Middle frontal gyrus (tissue), 1 donor: Measurements from ENCODE around the gene TEDC1.

Source experiments
- DNase-seq: peaks from one replicate; pipeline ENCODE4 v3.0.0-alpha.2; 2015; ENCODE audit warnings: low spot score; ENCODE audit errors: extremely low spot score

TEDC1 gene

GRCh38 chr14:105525861-105526775 lies 35.1 kb downstream of the TEDC1 start, which contains the start of gene TMEM121:
Gene TMEM121 (plus strand): TSS chr14:105526583. CDS start chr14:105528835, 2,252 bp downstream.
- peak; percentile 5 for DNase-seq

- DNase-seq: no peak
Measured at GRCh38 chr14:105526776-105527380, 35.8 kb downstream of the TEDC1 start.

- no peak for DNase-seq
Measured at GRCh38 chr14:105527381-105527825, 36.4 kb downstream of the TEDC1 start.

- peak; percentile 64 for DNase-seq
Measured at GRCh38 chr14:105527826-105528585, 37.0 kb downstream of the TEDC1 start.

- no peak for DNase-seq
Measured at GRCh38 chr14:105528586-105529318, 37.7 kb downstream of the TEDC1 start.

- no peak for DNase-seq
Measured at GRCh38 chr14:105529319-105529568, 38.2 kb downstream of the TEDC1 start.

- DNase-seq: no peak
Measured at GRCh38 chr14:105529569-105530284, 38.7 kb downstream of the TEDC1 start.

- DNase-seq: no peak
Measured at GRCh38 chr14:105530285-105531087, 39.4 kb downstream of the TEDC1 start.

- no peak for DNase-seq
Measured at GRCh38 chr14:105531088-105531893, 40.2 kb downstream of the TEDC1 start.

- DNase-seq: no peak
Measured at GRCh38 chr14:105531894-105532623, 41.0 kb downstream of the TEDC1 start.

GRCh38 chr14:105532735-105533141 lies 41.7 kb downstream of the TEDC1 start:
- DNase-seq: no peak

GRCh38 chr14:105533391-105533790 lies 42.3 kb downstream of the TEDC1 start:
- no peak for DNase-seq

GRCh38 chr14:105533811-105534498 lies 42.9 kb downstream of the TEDC1 start:
- DNase-seq: no peak

- DNase-seq: no peak
Measured at GRCh38 chr14:105534586-105534985, 43.5 kb downstream of the TEDC1 start.

GRCh38 chr14:105536051-105536450 lies 45.0 kb downstream of the TEDC1 start:
- no peak for DNase-seq

GRCh38 chr14:105536691-105537579 lies 45.9 kb downstream of the TEDC1 start:
- DNase-seq: no peak
